ENCODE measurements around the gene C13orf46. TPM values are rescaled to one million over a fixed set of nuclear protein-coding genes. Genes with fewer than 3 reads are reported as not detected.

C13orf46 gene
- total and polyA plus RNA-seq, 4 donors: 1.1 to 11.3 (median 6.4) TPM

DNA sequence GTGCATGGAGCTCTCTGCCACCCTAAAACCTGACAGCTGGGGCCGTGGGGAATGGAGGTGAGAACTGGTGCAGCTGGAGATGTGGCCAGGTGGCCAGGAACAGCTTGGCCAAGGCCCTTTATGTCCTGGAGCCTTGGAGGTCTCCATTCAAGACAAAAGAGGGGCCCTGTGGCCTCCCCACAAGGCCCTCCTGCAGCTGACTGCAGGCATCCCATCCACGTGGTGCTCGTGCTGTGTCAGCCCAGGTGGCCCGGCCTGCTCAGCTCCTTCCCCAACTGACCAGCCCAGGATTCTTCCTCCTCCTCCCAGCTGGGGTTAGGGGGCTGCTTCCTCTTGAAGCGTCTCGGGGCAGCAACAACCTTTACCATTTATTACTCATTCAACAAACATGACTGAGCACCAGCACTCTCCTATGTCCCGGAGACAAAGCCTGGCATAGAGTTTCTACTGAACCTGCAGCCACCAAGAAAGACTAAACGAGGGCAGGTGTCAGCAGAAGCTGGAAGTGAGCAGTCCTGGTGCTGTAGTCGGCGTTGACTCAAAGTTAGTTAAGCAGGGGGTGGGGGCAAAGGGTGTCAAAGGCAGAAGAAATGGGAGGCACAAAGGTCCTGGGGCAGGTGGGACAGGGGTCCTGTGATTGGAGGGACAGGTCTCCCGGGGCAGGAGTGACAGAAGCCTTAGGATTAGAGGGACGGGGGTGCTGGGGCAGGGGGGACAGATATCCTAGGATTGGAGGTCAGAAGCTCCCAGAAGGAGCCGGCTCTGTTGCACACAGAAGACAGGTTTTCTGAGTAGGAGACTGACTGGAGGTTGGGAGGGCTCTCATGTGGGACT is 23.3 kb upstream of the C13orf46 start:
- TF ChIP-seq, protein P1, sequence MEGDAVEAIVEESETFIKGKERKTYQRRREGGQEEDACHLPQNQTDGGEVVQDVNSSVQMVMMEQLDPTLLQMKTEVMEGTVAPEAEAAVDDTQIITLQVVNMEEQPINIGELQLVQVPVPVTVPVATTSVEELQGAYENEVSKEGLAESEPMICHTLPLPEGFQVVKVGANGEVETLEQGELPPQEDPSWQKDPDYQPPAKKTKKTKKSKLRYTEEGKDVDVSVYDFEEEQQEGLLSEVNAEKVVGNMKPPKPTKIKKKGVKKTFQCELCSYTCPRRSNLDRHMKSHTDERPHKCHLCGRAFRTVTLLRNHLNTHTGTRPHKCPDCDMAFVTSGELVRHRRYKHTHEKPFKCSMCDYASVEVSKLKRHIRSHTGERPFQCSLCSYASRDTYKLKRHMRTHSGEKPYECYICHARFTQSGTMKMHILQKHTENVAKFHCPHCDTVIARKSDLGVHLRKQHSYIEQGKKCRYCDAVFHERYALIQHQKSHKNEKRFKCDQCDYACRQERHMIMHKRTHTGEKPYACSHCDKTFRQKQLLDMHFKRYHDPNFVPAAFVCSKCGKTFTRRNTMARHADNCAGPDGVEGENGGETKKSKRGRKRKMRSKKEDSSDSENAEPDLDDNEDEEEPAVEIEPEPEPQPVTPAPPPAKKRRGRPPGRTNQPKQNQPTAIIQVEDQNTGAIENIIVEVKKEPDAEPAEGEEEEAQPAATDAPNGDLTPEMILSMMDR (IDR thresholded peaks at IDR 0.05; ENCODE audit: control extremely low read depth, extremely low read depth): no peak
- no peaks in the 10 kb centered on the region for H3K9me3 ChIP-seq (ENCODE audit: control insufficient read depth in 4 of 4, insufficient read depth in 3 of 4, low read length in 3 of 4)
- WGBS, 2 donors: 85 to 88% methylated on average over 13 of the region's 13 CpGs
- H3K4me3 ChIP-seq: no peak overlapping the region
- peaks cover 0 to 30% (median 5%) of the 10 kb centered on the region in 4 donors for H3K36me3 ChIP-seq (ENCODE audit: control insufficient read depth in 4 of 4, insufficient read depth in 4 of 4, low read length in 4 of 4)
- H3K9ac ChIP-seq (ENCODE audit: insufficient read depth in 1 of 2, low read length in 2 of 2): no peak overlapping the region
- ATAC-seq (ENCODE audit: insufficient read depth, low FRiP score): no peak
- no peaks in the 10 kb centered on the region for H3K27me3 ChIP-seq (ENCODE audit: control insufficient read depth in 3 of 3, insufficient read depth in 3 of 3, low read length in 2 of 3)
- peaks cover 0 to 12% (median 4%) of the 10 kb centered on the region in 5 donors for H3K4me1 ChIP-seq (ENCODE audit: control insufficient read depth in 5 of 5, insufficient read depth in 5 of 5, low read length in 5 of 5)
- no peak overlapping the region for H3K27ac ChIP-seq (ENCODE audit: low read depth in 1 of 2, low read length in 1 of 2)
- no peak for DNase-seq

DNA sequence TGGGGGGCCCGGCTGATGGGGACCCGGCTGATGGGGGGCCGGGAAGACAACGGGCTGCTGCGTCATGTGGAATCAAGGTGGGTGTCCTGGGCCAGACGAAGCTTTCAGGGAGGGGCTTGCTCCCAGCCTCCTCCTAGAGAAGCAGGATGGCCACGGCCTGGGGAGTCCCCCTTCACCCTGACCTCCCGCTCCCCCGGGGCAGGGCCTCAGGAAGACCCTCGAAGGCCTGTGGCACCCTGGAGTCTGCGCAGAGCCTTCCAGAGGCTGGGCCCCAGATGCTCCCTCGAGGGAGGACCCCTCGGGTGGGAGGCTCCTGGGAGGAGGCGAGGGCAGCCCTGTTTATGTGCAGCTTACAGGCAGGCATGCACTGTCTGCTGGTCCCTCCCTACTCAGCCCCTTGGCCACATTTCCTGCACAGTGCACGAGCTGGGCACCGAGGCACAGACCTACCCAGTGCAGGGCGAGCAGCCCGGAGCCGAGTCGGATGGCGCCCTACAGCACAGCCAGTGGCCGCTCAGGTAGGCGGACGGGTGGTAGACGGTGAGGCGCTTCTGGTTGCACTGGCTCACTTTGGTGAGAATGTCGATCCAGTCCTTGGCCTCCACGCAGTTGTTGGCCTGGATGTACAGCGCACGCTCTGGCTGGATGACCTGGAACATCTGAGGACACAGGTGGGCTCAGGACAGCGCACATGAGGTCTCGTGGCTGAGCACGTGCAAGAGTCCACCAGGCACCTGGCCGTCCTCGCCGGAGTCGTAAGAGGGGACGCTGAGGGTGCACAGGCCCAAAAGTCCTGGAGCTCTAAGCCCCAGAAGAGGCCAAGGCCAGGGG is 22.4 kb upstream of the C13orf46 start:
- TF ChIP-seq, protein P1 (IDR thresholded peaks at IDR 0.05; ENCODE audit: control extremely low read depth, extremely low read depth): no peak
- no peak overlapping the region for H3K9ac ChIP-seq (ENCODE audit: insufficient read depth in 1 of 2, low read length in 2 of 2)
- H3K27me3 ChIP-seq (ENCODE audit: control insufficient read depth in 3 of 3, insufficient read depth in 3 of 3, low read length in 2 of 3): no peaks in the 10 kb centered on the region
- DNase-seq (no peak), ATAC-seq (ENCODE audit: insufficient read depth, low FRiP score) (no peak)
- H3K9me3 ChIP-seq (ENCODE audit: control insufficient read depth in 4 of 4, insufficient read depth in 3 of 4, low read length in 3 of 4): no peaks in the 10 kb centered on the region
- peaks cover 0 to 29% (median 8%) of the 10 kb centered on the region in 4 donors for H3K36me3 ChIP-seq (ENCODE audit: control insufficient read depth in 4 of 4, insufficient read depth in 4 of 4, low read length in 4 of 4)
- 94 to 95% methylated on average over 35 to 38 of the region's 38 CpGs for WGBS, 2 donors
- no peak overlapping the region for H3K4me3 ChIP-seq
- H3K27ac ChIP-seq (ENCODE audit: low read depth in 1 of 2, low read length in 1 of 2): no peak overlapping the region
- H3K4me1 ChIP-seq (ENCODE audit: control insufficient read depth in 5 of 5, insufficient read depth in 5 of 5, low read length in 5 of 5): peaks cover 0 to 12% (median 4%) of the 10 kb centered on the region in 5 donors

DNA sequence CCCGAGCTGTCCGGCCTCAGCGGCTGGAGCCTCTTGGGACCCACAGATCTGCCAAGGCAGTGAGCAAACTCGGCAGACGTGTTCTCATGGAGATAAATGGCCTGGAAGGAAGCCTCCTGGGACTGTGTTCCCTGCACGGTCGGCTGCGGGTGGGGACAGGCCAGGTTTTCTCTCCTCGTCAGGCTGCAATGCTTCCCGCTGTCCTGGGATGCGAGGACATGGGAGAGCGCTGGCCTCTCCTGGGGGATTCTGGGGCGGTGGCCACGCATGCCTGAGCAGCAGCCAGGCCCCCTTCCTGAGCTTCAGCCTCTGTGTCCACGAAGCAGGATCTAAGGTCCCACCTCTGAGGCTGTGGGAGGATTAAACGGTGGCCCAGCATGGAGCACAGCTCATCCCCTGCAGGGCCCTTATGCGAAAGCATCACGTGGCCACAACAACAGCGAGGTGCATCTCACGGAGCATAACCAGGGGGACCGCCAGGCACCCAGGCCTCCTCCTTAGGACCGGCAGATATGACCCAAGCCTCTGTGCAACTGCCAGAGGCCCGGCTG is 21.2 kb upstream of the C13orf46 start:
- TF ChIP-seq, protein P1 (IDR thresholded peaks at IDR 0.05; ENCODE audit: control extremely low read depth, extremely low read depth): no peak
- 91 to 97% methylated on average over 23 of the region's 23 CpGs for WGBS, 2 donors
- Histone ChIP-seq H3K9ac (ENCODE audit: insufficient read depth in 1 of 2, low read length in 2 of 2) (no peak overlapping the region), H3K36me3 (ENCODE audit: control insufficient read depth in 4 of 4, insufficient read depth in 4 of 4, low read length in 4 of 4) (peaks cover 0 to 34% (median 13%) of the 10 kb centered on the region in 4 donors), H3K27ac (ENCODE audit: low read depth in 1 of 2, low read length in 1 of 2) (no peak overlapping the region), H3K4me3 (no peak overlapping the region), H3K9me3 (ENCODE audit: control insufficient read depth in 4 of 4, insufficient read depth in 3 of 4, low read length in 3 of 4) (peaks cover 0 to 2% (median 0%) of the 10 kb centered on the region in 4 donors), H3K4me1 (ENCODE audit: control insufficient read depth in 5 of 5, insufficient read depth in 5 of 5, low read length in 5 of 5) (peaks cover 0 to 12% (median 4%) of the 10 kb centered on the region in 5 donors), H3K27me3 (ENCODE audit: control insufficient read depth in 3 of 3, insufficient read depth in 3 of 3, low read length in 2 of 3) (no peaks in the 10 kb centered on the region)
- ATAC-seq (ENCODE audit: insufficient read depth, low FRiP score) (no peak), DNase-seq (no peak)

All from lung (tissue), 12 donors.